NCI-H226 (cell line): ENCODE results near the gene ZNF76.

ENCODE experiments used
- DNase-seq: peaks from one replicate; pipeline ENCODE4 v3.0.0-alpha.2; 2015

Gene ZNF76

DNA sequence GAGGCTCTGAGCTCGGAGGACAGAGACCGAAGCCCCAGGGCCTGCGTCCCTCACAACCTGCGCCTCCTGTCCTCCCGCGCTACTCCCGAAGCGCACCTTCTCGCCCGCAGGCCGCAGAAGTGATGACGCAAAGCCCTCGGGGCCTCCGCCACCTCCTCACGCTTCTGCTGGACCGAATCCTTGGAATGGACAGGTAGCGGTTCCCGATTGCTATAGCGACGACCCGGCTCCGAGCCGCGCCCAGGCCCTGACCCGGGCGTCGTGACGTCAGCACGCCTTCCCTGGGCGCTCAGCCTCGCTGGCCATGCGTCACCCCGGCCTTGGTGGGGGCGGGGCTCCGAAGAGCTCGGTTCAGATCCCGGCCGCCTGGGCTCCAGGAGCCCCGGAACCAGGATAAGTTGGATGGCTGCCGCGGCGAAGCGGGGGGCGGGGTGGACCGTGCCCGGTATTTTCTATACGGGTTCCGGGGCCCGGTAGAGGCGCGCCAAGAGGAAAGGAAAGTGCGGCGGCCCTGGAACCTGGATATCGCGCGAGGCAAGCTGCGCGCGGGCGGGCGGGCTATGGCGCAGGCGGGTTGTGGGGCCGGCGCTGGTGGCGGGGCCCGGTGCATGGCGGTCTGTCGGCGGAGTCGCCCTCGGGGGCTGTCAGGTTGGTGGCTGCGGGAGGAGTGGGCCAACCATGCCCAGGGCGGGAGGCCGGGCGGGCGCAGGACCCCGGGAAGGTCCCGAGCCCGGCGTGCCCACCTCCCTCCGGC is at the start of gene ZNF76:
Gene ZNF76, plus strand, starts transcription at position 542 of the 754 bp plus-strand sequence. CDS start 21,417 bp downstream, outside the sequence.
- peak; percentile 92 for DNase-seq

DNA sequence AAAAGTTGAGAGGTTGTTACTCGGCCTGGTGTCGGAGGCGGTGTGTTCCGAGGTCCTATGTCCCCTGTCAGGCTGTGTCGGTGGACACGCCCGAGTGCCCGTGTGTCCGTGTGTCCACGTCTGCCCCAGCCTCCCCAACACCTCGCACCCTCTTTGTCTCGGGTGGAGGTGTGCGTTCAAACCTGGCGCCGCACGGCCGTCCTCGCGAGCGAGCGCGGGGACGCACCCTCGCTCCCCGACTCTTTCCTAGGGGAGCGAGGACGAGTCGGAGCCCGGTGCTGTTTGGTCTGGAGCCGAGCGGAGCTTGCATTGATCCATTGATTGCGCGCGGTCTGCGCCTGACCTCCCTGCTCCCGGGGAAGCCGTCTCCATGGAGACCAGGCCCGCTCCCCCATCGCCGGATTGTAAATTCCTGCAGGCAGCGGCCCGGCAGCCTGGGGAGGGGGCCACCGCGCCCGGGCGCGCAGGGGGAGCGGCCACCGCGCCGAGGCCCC is 46.2 kb upstream of the ZNF76 start:
- no peak for DNase-seq

DNA sequence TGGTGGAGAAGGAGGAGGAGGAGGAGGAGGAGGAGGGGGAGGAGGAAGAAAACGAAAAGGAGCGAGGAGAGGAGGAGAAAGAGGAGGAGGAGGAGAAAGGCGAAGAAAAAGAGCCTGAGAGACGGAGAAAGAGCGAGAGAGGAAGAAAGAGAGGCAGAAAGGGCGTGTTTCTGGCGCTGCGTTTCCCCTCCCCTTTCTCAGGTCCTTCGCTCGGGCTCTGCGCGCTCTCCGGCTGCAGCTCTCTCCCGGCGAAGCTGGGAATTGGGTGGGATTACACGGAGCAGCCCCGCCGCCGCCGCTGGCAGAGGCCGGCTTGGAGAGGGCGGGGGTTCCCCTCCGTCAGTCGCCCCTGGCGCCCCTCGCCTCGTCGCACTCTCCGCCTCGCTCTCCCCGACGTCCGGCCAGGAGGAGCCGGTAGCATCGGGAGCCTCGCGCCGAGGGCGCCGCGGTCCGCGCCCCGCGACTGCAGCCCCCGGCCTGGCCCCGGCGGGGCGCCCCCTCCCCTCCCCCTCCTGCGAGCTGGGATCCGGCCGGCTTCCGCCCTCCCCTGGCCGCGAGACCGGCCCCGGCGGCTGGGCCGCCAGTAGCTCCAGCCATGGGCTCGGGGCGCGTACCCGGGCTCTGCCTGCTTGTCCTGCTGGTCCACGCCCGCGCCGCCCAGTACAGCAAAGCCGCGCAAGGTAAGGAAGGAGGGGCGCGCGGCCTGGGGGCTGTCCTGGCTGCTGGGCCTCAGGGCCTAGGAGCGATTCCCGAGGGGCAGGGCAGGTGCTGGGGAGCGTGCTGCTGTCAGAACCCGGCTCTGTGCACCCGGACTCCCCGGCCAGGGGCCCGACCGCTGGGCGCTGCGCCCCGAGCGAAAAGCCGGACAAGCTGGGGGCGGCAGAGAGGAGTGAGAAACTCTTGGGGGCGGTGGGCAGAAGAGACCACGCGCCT is 45.4 kb upstream of the ZNF76 start, which contains the start of gene SCUBE3:
Gene SCUBE3, plus strand, starts transcription at position 133 of the 933 bp plus-strand sequence. Its CDS starts 463 bp downstream, at position 596.
- no peak for DNase-seq

DNA sequence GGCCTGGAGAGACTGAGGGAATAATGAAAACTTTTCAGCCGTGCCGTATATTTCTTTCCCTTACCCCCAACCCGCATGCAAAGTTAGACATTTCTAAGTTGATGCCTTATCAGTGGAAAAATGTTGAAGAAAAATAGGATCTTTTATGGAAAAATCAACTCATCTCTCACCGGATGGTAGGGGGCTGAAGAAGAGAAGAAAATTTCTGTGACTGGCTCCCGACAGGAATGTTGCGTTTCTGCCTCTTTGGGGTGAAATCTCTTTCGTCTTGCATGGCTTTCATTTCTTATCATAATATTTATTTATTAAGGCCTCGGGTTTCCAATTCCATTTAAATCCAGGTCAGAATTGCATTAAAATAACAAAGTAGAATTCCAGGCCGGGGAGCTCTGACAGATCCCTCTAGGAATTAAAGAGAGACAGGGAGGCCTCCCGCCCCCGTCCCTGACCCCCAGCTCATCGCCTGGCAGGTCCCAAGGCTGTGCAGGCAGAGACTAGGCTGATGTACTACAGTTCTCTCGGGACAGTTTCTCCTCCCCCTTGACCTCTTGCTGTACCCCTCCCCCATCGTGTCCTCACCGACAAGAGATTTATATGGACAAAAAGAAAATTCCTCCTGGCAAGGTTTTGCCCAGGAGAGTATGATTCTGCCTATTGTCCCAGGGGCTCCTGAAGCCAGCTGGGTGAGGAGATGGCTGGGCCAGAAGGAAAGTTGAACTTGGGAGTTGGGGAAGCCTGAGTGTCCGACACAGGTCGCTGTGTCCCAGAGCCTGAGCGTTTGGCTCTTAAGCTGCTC is 44.5 kb upstream of the ZNF76 start:
- DNase-seq = no peak

DNA sequence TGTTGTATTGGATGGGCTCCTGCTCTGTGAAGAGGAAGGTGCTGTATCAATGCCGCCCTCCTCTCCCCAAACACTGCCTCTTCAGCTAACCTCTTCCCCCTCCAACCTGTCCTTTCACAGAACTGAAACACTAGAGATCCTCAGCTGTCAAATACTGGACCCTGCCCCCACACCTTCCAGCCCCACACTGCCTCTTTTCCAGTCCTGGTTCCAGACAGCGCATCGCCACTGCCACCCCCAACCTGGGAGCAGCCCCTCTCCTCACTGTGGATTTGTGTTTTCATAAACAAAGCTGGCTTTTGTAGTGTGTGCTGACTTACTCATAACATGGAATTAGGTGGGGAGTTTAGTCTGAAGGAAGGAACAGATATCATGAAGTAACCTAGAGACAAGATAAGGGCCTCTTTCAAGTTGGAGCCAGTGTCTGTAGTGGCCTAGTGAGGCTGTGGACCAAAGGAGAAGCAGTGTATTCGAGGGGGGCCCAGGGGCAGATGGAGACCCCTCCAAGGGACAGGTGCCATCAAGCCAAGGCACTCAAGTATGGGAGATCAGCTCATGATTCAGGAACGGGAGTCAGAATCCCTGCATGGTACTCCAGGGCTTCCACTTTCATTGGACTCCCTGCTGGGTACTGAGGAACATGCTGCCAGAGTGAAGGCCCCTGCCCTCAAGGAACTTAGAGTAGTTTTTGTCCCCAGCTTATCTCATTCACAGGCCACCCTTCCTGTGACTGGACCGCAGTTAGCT is 43.7 kb upstream of the ZNF76 start:
- no peak for DNase-seq

DNA sequence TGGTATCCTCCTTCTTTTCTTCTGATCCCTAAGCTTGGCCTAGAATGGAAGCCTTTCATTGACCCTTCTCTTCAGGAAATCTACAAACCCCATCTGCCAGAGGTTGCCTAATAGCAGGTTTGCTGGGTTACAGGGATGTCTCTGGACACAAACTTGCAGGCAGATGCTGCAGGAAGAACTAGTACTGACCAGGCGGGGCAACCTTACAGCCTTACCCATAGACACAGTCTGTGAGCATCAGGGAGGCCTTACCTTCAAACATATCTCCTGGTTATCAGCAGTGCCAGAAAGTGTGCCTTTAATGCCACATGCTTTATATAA is 43.2 kb upstream of the ZNF76 start:
- DNase-seq = no peak

DNA sequence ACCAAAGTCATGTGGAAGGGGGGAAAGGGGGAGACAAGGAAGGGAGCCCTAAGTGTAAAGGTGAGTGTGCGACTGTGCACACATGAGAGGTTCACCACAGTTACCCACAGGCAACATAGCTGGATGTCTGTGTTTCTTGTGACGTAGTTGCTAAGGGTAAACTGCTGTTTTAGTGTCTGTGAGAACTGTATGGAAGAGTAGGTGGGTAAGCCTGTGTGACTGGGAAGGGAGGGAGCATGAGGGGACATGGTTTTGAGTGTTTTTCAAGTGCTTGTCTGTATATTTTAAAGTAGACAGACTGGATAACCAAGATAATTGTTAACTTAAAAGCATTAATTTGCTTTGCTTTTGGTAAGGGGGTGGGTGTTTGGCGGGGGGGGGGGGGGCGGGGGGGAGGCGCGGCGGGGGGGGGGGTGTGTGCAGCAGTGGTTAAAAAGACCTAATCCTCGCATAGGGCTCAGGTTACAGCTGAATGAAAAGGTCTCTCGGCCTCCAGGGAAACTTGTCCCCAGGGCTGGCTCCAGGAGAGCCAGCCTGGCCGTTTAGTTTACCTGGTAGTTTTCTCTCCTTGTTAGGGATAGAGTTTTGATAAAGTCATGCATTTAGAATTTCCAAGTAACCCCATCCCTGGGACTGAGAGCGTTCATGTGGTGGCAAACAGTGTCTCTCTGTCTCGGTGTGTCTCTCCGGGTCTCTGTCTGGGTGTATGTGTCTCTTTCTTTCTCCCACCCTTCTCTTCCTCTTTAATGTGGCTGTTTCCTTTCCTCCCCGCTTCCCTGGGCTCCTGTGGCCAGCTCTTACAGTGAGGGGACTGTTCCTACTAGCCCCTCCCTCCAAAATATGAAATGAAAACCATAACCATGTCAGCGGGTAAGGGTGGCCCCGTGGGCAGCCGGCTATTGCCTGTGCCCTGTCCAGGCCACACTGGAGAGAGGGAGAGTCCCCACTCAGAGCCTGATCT is 42.4 kb upstream of the ZNF76 start:
- no peak for DNase-seq

DNA sequence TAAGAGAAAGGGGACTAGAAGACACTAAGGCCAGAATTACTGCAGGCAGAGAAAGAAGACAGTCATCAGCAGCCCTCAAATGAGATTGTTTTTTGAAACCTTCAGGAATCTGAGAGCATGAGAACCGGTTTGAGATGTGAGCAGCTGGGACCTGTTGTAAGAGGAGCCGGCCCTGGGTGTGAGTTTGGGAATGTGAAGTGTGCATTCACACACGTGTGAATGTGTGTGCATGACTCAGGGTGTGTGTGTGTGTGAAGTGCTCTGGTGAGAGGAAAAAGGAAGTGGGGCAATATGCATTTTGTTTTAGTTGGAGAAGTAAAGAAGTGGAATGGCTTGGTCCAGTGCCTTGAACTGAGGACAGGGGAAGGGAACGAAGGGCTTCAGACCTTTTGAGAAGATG is 41.5 kb upstream of the ZNF76 start:
- DNase-seq = no peak

DNA sequence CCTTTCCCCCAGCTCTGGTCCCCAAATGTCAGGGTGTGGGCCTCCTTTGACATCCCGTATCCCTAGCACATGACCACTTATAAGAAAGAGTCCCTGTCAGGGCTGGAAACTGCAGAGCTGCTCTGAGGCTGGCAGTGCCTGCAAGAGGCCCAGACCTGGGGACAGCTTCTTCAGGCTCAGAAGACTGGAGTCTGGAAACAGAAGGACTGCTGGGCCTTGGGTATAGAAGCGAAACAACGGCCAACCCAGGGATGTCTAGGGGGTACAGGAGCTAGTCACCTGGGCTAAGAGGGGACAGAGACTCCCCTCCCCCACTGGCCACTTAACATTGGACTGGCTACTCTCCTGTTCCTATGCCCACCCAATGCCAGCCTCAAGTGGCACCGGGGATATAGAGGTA is 41.1 kb upstream of the ZNF76 start:
- no peak for DNase-seq

DNA sequence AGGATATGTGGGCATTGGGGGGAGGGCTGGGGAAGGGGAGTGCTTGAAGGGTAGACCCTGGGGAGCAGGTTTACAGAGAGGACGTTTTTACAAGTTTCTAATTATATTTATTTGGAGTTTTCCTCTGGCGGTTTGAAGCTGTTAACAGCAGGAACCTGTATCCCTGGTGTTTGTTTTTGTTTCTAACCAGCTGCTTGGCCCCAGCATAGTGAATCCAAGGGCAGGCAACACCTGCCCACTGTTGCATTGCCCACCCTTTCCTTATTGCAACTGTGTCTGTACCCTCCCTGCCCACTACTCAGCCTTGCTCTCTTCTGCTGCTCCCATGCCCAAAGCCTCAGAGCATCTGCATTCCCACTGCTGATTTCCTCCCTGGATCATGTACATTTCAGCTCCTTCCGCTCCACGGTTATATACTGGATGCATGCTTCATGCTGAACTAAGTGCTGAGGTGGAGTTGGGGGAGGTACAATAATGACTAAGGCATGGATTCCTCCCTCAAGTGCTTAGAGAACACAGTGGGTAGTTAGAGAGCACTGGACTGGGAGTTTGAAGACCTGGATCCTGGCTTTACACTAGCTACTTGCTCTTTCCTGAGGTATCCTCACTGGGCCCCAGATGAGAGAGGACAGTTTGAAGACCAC is 39.7 kb upstream of the ZNF76 start:
- no peak for DNase-seq

DNA sequence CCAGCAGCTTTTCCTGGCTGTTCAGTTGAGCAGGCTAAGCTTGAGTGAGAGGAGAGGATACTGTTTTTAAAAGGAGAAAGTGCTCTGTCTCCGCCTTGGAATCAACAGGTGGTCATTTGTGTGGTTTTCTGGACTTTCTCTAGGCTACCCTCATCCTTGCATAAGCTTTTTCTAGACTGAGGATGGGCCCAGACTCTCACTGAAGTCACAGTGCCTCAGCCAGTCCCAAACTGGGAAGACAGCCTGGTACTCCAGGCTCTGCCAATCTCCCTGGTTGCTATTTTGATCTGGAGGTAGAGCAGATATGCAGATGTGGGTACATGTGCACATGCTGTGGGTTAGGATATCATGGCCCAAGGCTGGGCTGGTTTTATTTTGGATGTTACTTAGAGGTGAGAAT is 38.8 kb upstream of the ZNF76 start:
- DNase-seq = no peak

DNA sequence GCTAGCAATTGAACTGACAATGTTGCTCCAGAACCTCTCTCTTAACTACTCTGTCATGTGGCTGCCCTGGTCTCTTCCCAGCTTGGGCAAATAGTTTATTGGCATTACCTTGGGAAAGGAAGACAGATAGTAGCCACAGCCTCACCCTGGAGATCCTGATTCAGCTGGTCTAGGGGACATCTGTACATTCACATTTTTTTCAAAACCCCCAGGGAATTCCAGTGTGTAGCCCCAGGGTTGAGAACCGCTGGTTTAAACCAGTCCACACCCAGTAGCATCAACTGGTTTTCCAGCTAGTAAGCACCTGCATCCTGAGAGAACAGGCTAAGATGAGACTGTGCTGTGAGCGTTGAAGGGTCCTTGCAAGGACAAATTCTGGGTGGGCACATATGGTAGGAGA is 36.1 kb upstream of the ZNF76 start:
- DNase-seq = no peak

DNA sequence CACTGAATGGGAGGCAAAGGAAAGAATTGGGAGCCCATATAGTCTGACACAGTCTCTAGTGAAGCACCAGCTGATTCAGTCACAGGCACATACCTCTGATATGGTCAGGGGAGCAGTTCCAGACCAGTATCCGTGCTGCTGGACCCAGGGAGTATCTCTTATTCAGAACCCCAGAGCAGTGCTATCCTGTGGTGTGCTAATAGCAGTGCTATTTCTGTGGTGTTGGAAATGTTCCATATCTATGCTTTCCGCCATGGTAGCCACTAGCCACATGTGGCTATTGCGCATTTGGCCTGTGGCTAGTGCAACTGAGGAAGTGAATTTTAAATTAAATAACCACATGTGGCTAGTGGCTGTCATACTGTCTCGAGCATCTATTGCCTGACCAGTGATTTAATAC is 34.8 kb upstream of the ZNF76 start:
- no peak for DNase-seq

DNA sequence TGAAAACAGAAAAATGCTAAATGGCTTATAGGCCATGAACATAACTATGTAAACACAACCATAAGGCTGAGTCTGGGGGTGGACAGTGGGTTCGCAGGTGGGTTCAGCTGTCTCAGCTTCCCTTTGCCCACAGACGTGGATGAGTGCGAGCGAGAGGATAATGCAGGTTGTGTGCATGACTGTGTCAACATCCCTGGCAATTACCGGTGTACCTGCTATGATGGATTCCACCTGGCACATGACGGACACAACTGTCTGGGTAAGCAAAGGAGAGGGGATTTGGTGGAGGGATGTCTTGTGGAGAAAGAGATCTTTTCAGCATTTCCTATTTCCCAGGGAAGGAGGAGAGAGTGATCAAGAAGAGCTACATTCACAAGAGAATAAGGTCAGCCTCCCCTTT is 31.1 kb upstream of the ZNF76 start:
- DNase-seq = no peak

DNA sequence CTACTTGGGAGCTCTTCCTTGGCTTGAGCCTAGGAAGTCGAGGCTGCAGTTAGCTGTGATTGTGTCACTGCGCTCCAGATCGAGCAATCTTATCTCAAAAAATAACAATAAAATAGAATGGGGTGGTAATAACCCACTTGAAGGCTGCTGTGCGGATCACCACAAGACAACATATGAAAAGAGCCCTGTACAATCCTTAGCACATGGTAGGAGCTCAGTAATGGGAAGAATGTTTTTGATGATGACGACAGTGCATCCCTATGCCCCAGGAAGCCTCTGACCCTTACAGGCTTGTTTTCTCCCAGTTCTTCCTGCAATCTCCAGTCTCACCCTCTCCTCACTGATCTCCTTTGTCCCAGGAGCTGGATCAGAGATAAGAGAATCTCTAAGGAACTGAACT is 30.2 kb upstream of the ZNF76 start:
- DNase-seq = no peak

DNA sequence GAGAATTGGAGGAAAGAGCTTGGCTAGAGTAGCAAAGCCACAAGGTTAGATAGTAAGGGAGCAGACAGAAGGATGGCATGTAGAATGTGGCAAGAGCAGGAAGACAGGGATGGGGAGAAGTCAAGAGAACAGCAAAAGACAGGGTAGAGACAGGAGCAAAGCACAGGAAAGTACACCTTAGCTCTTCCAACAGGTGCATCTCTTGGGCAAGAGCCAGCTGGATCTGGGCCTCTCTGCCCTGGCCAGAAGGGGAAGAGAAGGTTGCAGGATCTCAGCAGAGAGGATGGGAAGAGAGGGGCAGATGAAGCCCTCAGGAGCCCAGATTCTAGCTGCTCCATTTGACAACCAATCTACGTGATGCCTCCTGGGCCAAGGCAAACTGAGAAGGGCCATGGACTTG is 29.0 kb upstream of the ZNF76 start:
- no peak for DNase-seq

DNA sequence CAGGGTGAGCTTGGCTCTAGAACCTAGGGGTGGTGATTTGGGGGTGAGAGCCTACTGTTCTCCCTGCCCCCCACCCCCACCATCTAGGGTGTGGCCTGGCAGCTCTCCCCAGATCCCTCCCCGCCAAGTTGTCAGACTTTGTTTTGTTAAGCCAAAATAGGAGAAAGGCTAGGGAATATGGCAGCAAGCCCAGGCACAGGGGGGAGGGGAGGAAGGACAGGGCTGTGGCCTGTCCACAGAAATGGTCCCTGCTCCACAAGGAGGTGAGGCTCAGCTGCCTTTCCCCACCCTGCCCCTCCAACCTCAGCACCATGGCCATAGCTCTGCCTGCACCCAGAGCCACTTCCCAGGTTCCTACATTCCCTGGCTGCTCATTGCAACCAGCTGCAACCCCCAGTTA is 28.6 kb upstream of the ZNF76 start:
- DNase-seq = no peak

DNA sequence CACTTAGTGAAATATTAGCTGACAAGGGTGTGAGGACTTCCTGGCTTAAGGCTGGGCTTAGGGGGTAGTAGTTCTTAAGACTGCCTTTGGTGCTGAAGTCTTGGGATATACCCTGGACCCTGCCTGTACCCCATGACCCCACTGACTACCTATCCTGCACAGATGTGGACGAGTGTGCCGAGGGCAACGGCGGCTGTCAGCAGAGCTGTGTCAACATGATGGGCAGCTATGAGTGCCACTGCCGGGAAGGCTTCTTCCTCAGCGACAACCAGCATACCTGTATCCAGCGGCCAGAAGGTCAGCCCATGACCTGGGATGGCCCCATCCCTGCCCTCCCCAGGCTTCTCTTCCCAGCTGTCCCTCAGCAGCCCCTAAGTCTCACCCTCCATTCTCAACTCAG is 28.0 kb upstream of the ZNF76 start:
- DNase-seq = no peak

DNA sequence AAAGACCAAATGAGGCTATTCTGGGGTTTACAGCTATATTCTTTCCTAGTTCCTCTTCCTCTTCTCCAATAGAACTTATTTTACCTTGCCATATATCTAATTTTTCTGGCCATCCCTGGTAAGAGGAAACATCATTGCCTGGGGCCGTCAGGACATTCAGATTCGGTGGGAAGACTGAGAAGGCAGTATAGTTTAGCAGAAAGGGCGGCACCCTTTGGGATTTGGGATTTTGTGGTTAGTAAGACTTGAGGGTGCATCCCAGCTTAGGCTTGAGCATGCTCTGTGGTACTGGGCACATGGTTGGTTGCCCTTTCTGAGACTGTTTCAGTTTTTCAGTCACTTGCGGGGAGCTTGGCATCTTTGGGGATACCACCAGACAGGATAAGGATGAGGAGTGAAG is 24.6 kb upstream of the ZNF76 start:
- no peak for DNase-seq

DNA sequence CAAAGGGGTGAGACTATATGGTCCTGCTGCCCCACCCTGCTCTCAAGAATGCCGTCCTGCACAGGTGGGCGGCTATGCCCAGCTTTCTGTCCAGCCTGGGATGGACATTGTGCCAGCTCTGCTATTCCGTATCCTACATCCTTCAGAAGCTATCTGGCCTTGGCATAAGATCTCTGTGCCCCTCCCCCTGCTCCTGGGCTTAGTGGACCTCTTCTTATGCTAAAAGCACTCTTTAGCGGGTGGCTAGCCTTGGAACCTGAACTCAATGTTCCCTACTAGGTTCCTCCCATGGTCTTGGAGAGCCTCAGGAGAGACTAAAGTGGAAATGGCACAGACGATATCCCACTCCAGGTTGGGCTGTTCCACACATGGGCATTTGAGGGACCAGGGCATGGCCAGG is 23.3 kb upstream of the ZNF76 start:
- DNase-seq = no peak

DNA sequence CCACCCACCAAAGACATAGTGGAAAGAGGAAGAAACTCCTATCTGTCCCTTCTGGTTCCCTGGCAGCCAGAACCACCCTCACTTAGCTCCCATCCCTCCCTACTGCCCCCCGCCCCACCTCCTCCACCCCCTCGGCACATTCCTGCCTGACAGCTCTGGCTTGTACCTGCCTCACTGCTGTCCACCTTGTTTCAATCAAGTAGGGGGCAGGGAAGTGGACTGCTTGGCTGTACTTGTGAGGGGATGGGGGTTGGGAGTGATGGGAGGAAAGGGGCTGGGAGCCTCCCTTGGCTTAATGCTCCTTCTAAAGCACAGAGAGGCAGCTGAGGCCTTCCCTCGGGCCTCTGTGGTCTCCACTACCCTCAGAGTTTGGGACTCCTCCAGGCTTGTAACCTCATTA is 22.1 kb upstream of the ZNF76 start:
- DNase-seq = no peak
